Measurements from ENCODE around the gene CD164.
"Not testable (repeated sequence)": the region's sequence is repeated elsewhere in the genome, so short reads cannot be mapped to it uniquely, and the experiment has no call there.

The CD164 gene

GRCh38 chr6:109374326-109374892 is 7.9 kb downstream of the CD164 start:
- no peak for DNase-seq

- peak in 1 of 56 donors; percentile 19 for DNase-seq
Observed at GRCh38 chr6:109373762-109374161, 8.5 kb downstream of the CD164 start.

GRCh38 chr6:109373331-109373730 is 8.9 kb downstream of the CD164 start:
- DNase-seq: no peak

- no peak for DNase-seq
Observed at GRCh38 chr6:109372130-109372529, 10.1 kb downstream of the CD164 start.

GRCh38 chr6:109370792-109371191 is 11.5 kb downstream of the CD164 start:
- no peak for DNase-seq

GRCh38 chr6:109370336-109370735 is 11.9 kb downstream of the CD164 start:
- no peak for DNase-seq

GRCh38 chr6:109369728-109370127 is 12.5 kb downstream of the CD164 start:
- DNase-seq: no peak

- not testable (repeated sequence) for DNase-seq
Observed at GRCh38 chr6:109364382-109365078, 17.7 kb downstream of the CD164 start.

- no peak for DNase-seq
Observed at GRCh38 chr6:109363753-109364152, 18.5 kb downstream of the CD164 start.

GRCh38 chr6:109362102-109362884 is 20.0 kb downstream of the CD164 start:
- DNase-seq: peak in 3 of 56 donors; percentile 13 to 32 (median 13)

- DNase-seq: no peak
Observed at GRCh38 chr6:109360791-109361190, 21.5 kb downstream of the CD164 start.

GRCh38 chr6:109360281-109360680 is 22.0 kb downstream of the CD164 start:
- no peak for DNase-seq

GRCh38 chr6:109359248-109359647 is 23.0 kb downstream of the CD164 start:
- DNase-seq: no peak

- DNase-seq: no peak
Observed at GRCh38 chr6:109358204-109358603, 24.1 kb downstream of the CD164 start.

- DNase-seq: no peak
Observed at GRCh38 chr6:109356237-109356636, 26.0 kb downstream of the CD164 start.

- no peak for DNase-seq
Observed at GRCh38 chr6:109351231-109352130, 30.8 kb downstream of the CD164 start.

GRCh38 chr6:109349419-109349987 is 32.8 kb downstream of the CD164 start:
- DNase-seq: no peak

- DNase-seq: peak in 2 of 56 donors; percentile 5 to 8
Observed at GRCh38 chr6:109348226-109348625, 34.0 kb downstream of the CD164 start.

- DNase-seq: no peak
Observed at GRCh38 chr6:109347779-109348178, 34.5 kb downstream of the CD164 start.

GRCh38 chr6:109345986-109346385 is 36.3 kb downstream of the CD164 start:
- no peak for DNase-seq

- no peak for DNase-seq
Observed at GRCh38 chr6:109344226-109344625, 38.0 kb downstream of the CD164 start.
